Right forelimb (tissue), 1 donor: ENCODE data around the gene SLC38A10.
A peak's percentile ranks its signal among the peaks of the same experiment; 100 is the strongest.
"Not testable (repeated sequence)": the region's sequence is repeated elsewhere in the genome, so short reads cannot be mapped to it uniquely, and the experiment has no call there.

ENCODE experiments used
- DNase-seq: peaks from one replicate; pipeline ENCODE4 v3.0.0-alpha.2; 2018

SLC38A10 gene

GRCh38 chr17:81238815-81239713 lies 56.0 kb downstream of the SLC38A10 start, which contains the start of the genes NDUFAF8 and TEPSIN:
Gene NDUFAF8, plus strand, starts transcription at chr17:81239318. Its CDS starts 46 bp downstream, at chr17:81239364.
Gene TEPSIN, minus strand, starts transcription at chr17:81239055. Its CDS starts 22 bp downstream, at chr17:81239033.
- peak; percentile 98 for DNase-seq

GRCh38 chr17:81238490-81238814 lies 56.7 kb downstream of the SLC38A10 start:
- no peak for DNase-seq

GRCh38 chr17:81237591-81238489 lies 57.3 kb downstream of the SLC38A10 start:
- DNase-seq: no peak

- no peak for DNase-seq
Observed at GRCh38 chr17:81236784-81237183, 58.3 kb downstream of the SLC38A10 start.

GRCh38 chr17:81235822-81236740 lies 59.0 kb downstream of the SLC38A10 start:
- no peak for DNase-seq

GRCh38 chr17:81234940-81235821 lies 59.9 kb downstream of the SLC38A10 start:
- DNase-seq: no peak

GRCh38 chr17:81234506-81234855 lies 60.6 kb downstream of the SLC38A10 start:
- DNase-seq: no peak

- DNase-seq: no peak
Observed at GRCh38 chr17:81233811-81234505, 61.1 kb downstream of the SLC38A10 start.

- DNase-seq: no peak
Observed at GRCh38 chr17:81233316-81233715, 61.8 kb downstream of the SLC38A10 start.

- DNase-seq: no peak
Observed at GRCh38 chr17:81232616-81233241, 62.4 kb downstream of the SLC38A10 start.

GRCh38 chr17:81231766-81232581 lies 63.1 kb downstream of the SLC38A10 start:
- DNase-seq: no peak

- no peak for DNase-seq
Observed at GRCh38 chr17:81231121-81231645, 63.9 kb downstream of the SLC38A10 start.

- no peak for DNase-seq
Observed at GRCh38 chr17:81230043-81230820, 64.9 kb downstream of the SLC38A10 start.

- no peak for DNase-seq
Observed at GRCh38 chr17:81229666-81229920, 65.5 kb downstream of the SLC38A10 start.

- DNase-seq: no peak
Observed at GRCh38 chr17:81228834-81229665, 66.1 kb downstream of the SLC38A10 start.

GRCh38 chr17:81228420-81228819 lies 66.7 kb downstream of the SLC38A10 start:
- DNase-seq: no peak

- DNase-seq: not testable (repeated sequence)
Observed at GRCh38 chr17:81227630-81228029, 67.5 kb downstream of the SLC38A10 start.

GRCh38 chr17:81223762-81224130 lies 71.4 kb downstream of the SLC38A10 start:
- no peak for DNase-seq
